Stimulated activated CD4-positive, alpha-beta T cell treated with anti-CD3 and anti-CD28 coated beads, Interleukin-12 subunit alpha, Interleukin-12 subunit beta, amount 100 ng/mL, for 48 hours (primary cell): Measurements from ENCODE around the gene INTS3.

Experiments used
- DNase-seq, 3 donors: peaks; one replicate each; pipeline ENCODE4 v3.0.0-alpha.2; 2020; ENCODE audit warnings: low read depth in 2 of 3, low spot score in 1 of 3

The INTS3 gene

DNA sequence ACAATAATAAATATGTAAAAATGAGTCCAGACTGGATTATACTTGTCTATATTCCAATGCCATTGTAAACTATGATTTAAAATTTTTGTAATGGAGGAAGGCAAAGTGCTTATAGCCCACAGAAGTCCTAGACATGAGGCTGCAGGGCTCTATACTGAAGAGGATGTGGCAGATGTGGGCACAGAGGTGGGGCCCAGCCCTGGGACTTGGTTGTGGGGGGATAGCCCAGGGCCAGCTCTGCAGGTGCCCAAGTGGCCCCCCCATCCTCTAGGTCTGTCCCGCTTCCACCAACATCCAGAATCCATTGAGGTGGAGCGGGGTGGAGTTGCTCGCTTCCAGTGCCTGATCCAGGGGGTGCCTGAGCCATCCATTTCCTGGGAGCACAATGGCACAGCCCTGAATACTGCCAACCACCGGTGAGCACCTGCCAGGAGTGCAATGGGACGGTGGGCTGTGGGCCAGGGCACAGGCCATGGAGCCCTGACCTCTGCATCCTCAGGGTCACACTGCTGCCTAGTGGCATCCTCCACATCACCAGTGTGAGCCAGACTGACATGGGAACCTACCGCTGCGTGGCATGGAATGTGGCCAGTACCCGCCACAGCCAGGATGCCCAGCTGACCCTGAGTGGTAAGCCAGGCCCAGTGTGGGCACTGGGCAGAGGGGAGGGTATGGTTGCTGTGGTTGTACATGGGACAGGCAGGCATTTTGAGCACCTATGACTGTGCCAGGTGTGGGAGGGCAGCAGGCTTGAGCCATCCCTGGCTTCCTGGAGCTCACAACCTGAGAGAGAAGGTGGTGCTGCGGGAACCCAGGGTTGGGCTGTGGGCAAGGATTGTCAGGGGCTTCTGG lies 68.3 kb downstream of the INTS3 start:
- DNase-seq = no peak

DNA sequence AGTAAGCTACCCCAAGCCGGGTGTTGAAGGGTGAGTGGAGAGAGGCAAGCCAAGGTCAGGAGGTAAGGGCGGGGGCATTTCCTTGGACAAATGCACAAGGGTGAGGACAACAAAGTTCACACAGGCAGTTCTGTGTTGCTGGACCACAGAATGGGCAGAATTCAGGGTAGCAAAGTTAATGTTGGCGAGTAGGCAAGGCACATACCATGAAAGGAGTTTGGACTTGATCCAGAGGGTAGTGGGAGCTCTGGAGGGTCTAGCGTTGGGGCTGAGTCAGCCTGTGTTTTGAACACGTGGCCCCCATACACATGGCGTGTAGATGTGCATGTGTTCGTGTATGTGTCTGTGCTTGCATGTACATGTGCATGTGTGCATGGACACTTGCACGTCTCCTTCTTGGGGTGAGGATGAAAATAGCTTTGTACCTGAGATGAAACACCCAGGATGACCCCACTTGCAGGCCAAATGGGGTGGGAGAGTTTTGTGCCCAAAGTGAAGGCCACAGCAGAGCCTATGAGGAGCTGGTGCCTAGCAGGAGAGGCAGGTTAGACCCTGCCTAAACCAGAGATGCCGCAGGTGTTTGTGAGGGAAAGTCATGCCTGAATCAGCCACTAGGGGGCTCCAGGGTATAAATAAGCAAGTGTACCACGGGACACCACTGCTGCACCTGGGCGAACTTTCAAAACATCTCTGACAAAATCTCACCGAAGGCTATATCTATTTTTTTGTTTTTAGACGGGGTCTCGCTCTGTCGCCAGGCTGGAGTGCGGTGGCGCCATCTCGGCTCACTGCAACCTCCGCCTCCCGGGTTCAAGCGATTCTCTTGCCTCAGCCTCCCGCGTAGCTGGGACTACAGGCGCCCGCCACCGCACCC lies 69.2 kb downstream of the INTS3 start:
- peak; percentile 69 to 88 (median 77) for DNase-seq

DNA sequence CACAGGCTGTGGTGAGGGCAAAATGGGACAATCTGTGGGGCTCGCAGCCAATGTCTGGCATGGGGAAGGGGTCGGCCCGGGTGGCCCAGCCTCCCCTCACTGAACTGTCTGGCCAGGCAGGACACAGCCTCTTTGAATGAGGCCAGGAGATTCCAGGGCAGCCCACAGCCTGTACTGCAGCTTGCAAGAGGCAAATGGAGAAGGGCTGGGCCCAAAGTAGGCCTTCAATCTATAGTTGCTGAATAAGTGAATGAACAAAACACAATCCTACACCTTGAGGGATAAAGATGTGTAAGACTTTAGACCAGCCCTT lies 70.6 kb downstream of the INTS3 start:
- DNase-seq = no peak

DNA sequence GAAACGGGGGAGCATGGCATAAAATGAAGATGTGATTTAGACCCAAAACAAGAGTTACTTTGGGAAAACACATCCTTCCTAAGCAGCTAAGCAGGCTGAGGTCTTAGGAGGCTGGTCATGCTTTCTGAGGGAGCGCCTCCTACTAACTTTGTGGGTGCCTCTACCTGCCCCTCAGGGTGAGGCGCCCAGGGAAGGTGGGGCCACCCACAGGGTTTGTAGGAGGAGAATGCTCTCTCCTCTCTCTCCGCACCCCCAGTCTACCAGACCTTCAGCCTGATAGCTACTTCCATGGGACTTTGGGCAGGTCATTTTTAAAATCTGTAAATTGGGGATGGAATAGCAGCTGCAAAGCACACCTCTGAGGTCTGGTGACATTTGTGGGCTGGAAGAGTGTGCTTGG lies 71.2 kb downstream of the INTS3 start:
- DNase-seq = no peak

DNA sequence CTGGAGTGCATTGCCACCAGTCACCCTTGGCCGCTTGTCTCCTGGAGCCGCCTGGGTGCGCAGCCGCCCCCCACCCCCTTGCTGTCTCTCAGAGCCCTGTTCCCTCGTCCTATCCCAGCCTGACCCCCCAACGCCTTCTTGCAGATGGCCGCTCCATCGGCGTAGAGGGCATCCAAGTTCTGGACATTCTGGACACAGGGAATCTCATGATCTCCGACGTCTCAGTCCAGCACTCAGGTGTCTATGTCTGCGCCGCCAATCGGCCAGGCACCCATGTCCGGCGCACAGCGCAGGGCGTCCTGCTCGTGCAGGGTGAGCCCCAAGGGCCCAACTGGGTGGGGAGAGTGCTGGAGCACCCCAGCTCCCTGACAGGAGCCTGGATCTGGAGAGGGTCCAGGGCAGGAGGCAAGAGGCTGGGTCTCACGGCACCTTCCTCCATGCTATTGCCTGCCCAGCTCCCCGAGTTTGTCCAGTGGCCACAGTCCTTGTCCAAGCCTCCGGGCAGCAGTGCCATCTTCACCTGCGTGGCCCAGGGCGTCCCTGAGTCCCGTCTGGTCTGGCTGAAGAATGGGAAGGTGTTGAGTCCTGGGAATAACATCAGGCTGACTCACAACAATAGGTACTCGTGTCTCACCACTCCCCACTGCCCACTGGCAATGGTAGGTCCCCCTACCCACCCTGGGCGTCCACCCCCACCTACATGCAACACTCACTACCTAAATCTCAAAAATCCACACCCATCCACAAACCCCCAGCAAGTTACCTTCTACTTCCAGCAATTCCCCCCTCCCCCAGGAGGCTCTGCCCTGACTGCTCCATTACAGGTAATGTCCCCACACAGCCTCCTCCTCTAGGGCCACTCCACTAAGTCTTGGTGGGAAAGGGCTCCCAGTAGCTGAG lies 72.0 kb downstream of the INTS3 start:
- DNase-seq = no peak

DNA sequence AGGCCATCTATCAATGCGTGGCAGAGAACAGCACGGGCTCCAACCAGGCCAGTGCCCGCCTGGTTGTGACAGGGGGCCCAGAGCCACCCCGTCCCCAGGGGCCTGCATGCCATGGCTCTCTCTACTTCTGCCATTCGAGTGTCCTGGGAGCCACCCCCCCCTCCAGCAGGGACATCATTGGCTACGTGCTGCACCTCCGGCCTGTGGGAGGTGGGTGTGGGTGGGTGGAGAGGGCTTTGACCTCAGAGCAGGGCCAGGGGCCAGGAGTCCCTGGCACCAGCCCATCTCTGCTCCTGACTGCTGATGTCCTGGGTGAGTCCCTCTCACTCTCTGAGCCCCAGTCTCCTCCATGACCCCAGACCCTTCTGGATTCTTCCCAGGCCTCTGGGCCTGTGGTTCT lies 72.7 kb downstream of the INTS3 start:
- DNase-seq = no peak

DNA sequence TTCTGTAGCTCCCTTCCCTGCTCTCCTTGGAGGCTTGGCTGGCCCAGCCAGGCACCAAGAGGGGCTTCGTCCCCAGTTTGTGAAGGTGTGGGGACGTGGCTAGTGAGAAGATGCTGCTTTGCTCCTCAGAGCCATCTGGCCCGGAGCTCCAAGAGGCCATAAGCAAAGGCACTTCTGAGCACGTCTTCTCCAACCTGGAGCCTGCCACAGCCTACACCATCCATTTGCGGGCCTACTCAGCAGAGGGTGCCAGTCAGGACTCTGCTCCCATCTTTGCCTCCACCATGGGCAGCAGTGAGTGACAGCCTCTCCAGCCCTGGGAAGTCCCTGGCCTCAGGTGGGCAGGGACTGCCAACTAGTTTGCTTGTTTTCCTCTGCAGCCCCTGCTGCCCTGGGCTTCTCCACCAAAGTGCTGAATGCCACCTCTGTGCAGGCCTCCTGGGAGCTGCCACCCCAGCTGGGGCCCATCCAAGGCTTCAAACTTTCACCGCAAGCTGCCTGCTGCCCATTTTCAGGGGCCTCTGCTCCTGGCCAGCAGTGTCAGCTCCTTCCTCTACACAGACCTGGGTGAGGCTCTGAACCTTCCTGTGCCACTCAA lies 73.3 kb downstream of the INTS3 start:
- DNase-seq = no peak

DNA sequence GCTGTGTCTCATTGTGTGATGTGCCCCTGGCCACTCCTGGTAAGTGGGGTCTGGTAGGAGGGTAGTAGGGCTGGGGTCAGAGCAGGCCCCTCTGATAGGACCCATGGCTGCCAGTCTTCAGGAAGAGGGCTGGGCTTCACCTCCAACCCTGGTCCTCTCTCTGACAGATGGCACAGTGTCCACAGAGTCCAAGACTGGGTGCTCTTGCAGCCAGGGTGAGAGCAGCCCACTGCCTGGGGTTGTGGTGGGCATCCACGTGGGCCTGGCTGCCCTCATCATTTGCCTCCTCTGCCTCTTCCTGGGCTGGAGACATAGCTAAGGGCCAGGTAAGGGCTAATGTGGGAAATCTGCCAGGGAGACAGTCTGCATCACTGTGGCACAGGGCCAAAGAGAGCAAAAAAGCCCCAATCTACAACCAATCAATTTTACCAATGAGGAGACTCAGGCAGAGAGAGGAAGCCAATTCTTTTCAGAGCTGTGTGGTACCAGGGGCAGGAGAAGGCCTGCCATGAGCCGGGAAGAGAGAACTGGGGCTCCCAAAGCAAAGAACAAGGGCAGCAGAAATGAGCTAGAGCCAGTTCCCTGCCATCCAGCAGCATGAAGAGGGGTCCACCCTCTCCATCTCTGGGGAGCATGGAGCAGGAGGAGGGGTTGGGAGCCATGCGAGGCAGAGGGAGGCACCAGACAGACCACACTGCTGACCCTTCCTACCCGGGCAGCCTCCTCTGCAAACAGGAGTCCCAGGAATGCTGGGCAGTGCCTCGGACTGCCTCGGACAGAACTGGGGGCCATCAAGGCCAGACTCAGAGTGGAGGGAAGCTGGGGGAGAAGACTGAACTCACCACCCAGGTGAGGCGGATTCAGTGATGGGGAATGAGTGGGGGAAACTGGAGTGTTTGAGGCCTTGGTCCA lies 74.2 kb downstream of the INTS3 start:
- no peak for DNase-seq

DNA sequence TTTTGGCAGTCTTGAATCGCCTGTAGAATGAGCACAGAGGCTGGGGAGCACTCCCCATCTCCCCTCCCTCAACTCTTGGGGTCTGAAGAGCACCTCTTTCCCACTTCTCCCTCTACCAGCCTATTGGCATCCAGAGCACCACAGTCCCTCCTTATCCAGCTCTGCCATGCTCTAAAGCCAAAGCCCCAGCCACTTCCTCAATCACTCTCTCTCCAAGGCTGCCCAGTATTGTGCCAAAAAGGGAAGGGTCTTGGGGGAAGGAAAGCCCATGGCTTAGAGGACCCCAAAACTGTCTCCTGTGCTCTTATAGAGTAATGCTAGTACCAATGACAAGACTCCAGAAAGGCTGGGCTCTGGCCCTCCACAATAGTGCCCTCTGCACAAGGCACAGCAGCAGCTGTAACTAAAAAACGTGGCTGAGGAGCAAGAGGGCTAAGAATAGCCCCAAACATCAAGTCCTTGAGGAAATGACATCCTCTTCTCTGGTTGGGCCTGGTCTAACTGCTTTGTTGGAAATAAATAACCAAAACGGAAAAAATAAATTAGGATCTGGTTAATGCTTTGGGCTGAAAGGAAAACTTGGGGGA lies 75.7 kb downstream of the INTS3 start:
- no peak for DNase-seq

DNA sequence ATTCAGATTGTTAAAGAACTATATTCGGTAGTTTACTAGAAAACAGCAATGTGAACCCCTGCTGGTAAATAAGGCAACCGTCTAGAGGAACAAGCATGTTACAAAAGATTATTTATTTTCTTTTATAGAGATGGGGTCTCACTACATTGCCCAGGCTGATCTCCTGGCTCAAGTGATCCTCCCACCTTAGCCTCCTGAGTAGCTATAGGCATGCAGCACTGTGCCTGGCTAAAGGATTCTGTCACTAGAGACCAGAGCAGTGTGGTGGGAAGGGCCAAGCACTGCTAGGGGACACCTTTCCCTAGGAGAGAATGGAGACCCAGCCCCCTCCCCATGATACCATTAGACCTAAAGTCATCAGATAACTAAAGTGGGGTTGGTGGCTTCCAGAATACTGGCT lies 76.3 kb downstream of the INTS3 start:
- DNase-seq = no peak

DNA sequence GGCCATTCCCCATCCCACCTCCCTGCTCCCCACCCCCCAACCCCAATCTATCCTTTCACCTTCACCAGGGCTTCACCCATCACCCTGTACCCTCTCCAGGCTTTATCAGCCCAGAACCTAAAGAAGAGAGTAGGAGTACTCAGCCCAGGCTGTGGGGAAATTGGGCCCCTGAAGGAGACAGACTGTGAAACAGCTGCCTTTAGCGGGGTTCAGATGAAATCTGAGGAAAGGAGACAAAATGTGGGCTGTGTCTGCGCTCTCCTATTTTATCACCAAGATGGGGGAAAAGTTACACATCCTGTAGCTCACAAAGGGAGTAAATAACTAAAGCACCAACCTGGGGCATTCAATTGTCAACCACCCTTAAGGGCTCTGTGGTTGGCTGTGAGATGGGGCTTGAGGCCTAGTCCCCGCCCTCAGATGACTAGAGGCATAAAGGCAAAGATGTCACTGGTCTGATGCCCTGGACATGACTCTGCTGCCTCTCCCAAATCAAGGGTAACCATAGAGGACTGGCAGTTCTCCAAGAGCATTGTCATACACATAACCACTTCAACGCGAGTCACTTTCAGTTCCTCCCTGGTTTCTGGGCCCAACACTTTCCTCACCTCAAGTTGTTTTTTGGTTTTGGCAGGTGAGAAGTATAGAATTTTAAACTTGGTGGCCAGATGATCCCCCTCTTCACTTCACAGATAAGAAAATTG lies 77.3 kb downstream of the INTS3 start:
- peak; percentile 54 to 83 (median 73) for DNase-seq

DNA sequence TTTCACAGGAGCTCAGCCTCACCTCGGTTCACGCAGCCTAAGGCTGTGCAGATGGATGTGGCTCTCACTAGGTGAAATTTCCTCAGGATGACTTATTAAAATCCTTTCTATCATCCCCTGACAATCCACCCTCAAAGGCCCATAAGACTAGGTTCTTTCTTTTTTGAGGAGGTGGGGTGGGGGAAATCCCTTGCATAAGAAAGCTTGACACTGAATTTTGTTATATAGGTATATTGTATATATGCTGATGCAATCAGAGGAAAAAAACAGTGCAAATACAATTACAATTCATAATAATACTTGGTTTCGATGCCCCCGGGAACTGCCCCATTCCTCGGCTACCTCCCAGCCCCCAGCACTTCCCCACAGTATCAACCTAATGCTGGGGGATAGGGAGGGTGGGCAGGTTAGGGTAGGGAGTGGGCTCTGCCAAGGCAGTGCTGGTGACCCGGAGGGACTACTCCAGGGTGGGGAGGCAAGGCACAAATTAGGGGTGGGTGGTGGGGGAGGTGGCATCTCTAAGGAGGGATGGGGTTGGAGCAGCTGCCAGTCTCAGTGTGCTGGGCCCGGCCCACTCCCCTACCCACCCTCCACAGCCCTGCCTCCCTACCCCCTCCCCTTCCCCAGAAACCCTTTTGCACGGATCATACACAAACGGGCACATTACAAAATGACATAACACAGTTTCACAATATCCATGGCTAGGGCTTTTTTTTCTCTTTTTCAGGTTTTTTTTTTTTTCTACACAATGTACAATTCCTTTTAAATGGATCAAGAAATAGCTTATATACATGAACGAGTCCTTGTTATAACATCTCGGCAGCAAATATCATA lies 78.3 kb downstream of the INTS3 start:
- DNase-seq = no peak

DNA sequence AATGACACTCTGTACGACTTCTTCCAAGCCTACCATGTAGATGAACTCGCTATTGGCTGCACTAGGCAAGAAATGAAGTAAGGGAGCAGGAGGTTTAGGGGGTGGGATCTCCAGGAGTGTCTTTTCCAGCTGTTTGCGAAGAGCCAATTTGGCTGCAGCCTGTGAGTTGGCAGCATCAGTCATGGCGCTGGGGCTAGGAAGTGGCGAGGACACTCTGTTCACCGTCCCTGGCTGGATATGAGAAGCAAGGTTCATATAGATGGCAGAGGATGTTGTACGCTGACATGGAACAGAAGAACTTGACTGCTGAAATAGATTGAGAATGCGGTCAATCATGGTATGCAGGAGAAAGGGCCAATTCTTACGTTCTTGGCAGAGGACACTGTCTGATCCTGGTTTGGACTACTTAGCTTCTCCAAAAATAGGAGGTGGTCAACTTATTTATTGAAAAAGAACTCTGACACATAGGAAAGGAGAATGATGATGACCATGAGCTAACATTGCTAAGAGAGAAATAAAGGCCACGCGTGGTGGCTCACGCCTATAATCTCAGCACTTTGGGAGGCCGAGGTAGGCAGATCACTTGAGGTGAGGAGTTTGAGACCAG lies 88.5 kb downstream of the INTS3 start:
- DNase-seq = no peak

DNA sequence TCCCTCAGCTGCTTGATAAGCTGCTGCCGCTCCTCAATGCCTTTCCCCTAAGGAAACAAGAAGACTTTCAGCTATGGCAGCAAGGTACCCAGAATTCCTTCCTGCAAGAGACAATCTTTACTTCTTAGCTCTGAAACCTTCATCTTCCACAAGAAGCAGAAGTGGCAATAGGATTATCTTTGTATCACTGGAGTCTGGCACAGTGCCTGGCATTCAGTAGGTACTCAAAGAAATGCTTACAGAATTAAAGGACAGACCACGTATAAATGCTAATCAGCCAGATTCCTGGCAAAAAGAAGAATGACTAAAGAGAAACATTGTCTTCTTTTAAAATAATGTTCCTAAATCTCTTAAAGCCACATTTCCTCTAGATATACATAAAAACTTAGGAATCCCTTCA lies 91.0 kb downstream of the INTS3 start:
- no peak for DNase-seq
